ENCODE measurements around the gene MYBBP1A.

MYBBP1A gene

GRCh38 chr17:4505187-4505586 lies 50.0 kb downstream of the MYBBP1A start:
- DNase-seq (ENCODE audit: low read depth in 2 of 2), result no peak

- DNase-seq (ENCODE audit: low read depth in 2 of 2), result no peak
Measured at GRCh38 chr17:4504188-4504587, 51.0 kb downstream of the MYBBP1A start.

GRCh38 chr17:4503283-4504025 lies 51.7 kb downstream of the MYBBP1A start:
- DNase-seq (ENCODE audit: low read depth in 2 of 2), result no peak

- no peak for DNase-seq (ENCODE audit: low read depth in 2 of 2)
Measured at GRCh38 chr17:4502466-4503154, 52.6 kb downstream of the MYBBP1A start.

- DNase-seq (ENCODE audit: low read depth in 2 of 2), result no peak
Measured at GRCh38 chr17:4501295-4501949, 53.8 kb downstream of the MYBBP1A start.

- DNase-seq (ENCODE audit: low read depth in 2 of 2), result no peak
Measured at GRCh38 chr17:4500191-4500571, 55.0 kb downstream of the MYBBP1A start.

- no peak for DNase-seq (ENCODE audit: low read depth in 2 of 2)
Measured at GRCh38 chr17:4499431-4500190, 55.6 kb downstream of the MYBBP1A start.

GRCh38 chr17:4498461-4499397 lies 56.5 kb downstream of the MYBBP1A start, which contains the start of gene SPNS2:
Gene SPNS2 (plus strand): TSS chr17:4498881. CDS start chr17:4499048, 167 bp downstream.
- DNase-seq (ENCODE audit: low read depth in 2 of 2), result peak; percentile 27 to 32

- DNase-seq (ENCODE audit: low read depth in 2 of 2), result no peak
Measured at GRCh38 chr17:4497101-4497824, 57.9 kb downstream of the MYBBP1A start.

- no peak for DNase-seq (ENCODE audit: low read depth in 2 of 2)
Measured at GRCh38 chr17:4492721-4493561, 62.2 kb downstream of the MYBBP1A start.

GRCh38 chr17:4490637-4491061 lies 64.5 kb downstream of the MYBBP1A start:
- DNase-seq (ENCODE audit: low read depth in 2 of 2), result no peak

GRCh38 chr17:4490109-4490591 lies 65.0 kb downstream of the MYBBP1A start:
- no peak for DNase-seq (ENCODE audit: low read depth in 2 of 2)

GRCh38 chr17:4488989-4489595 lies 66.1 kb downstream of the MYBBP1A start:
- DNase-seq (ENCODE audit: low read depth in 2 of 2), result no peak
